Omental fat pad (tissue), 4 donors: ENCODE results near the gene RUSC2. TPM values are rescaled to one million over a fixed set of nuclear protein-coding genes. Genes with fewer than 3 reads are reported as not detected.
A peak's percentile ranks its signal among the peaks of the same experiment; 100 is the strongest.

Experiments
- ATAC-seq: fragments of 150-250 bp; one replicate; pipeline ENCODE4 v1.9.1; 2016; ENCODE audit warnings: mild to moderate bottlenecking, moderate library complexity; ENCODE audit not compliant: low FRiP score
- DNase-seq: peaks from one replicate; pipeline ENCODE4 v3.0.0-alpha.2; 2019; ENCODE audit warnings: low spot score
- total RNA-seq, 4 donors: library from RNA; depleted of rRNA; stranded (reverse); fragments of >200 nt; gene quantifications; one replicate each; pipeline ENCODE4 v1.1.0, GENCODE V29; 2016
- TF ChIP-seq, protein P1 (sequence below), 3 donors: fragments of 450-650 bp; IDR thresholded peaks; one replicate each; pipeline ENCODE4 v1.5.1; 2016 to 2017; ENCODE audit warnings: antibody characterized with exemption in 3 of 3, mild to moderate bottlenecking in 3 of 3, moderate library complexity in 2 of 3

Gene RUSC2
- total RNA-seq, 4 donors from 2014 or later: 12.2 to 23.5 (median 21.1) TPM

DNA sequence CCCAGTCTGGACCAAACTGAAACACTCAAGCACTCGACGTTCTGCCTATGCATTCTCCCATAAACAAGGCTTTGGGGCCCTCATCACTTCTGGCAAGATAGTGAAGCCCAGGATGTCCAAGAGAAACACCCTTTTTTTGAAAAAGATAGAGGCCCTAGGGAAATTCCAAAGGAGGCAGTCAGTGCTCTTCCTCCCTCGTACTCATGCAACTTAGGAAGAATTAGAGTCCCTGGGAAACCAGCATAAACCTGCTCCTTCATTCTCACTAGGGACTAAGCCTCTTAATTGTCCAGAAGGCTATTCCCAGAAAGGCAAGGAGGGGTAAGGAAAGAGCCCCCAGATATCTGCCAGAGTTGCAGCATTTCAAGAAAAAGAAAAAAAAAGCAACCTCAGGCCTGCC is 7.8 kb upstream of the RUSC2 start:
- ATAC-seq: no peak
- no peak for DNase-seq
- TF ChIP-seq, protein P1, sequence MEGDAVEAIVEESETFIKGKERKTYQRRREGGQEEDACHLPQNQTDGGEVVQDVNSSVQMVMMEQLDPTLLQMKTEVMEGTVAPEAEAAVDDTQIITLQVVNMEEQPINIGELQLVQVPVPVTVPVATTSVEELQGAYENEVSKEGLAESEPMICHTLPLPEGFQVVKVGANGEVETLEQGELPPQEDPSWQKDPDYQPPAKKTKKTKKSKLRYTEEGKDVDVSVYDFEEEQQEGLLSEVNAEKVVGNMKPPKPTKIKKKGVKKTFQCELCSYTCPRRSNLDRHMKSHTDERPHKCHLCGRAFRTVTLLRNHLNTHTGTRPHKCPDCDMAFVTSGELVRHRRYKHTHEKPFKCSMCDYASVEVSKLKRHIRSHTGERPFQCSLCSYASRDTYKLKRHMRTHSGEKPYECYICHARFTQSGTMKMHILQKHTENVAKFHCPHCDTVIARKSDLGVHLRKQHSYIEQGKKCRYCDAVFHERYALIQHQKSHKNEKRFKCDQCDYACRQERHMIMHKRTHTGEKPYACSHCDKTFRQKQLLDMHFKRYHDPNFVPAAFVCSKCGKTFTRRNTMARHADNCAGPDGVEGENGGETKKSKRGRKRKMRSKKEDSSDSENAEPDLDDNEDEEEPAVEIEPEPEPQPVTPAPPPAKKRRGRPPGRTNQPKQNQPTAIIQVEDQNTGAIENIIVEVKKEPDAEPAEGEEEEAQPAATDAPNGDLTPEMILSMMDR (IDR thresholded peaks at IDR 0.05): no peak

DNA sequence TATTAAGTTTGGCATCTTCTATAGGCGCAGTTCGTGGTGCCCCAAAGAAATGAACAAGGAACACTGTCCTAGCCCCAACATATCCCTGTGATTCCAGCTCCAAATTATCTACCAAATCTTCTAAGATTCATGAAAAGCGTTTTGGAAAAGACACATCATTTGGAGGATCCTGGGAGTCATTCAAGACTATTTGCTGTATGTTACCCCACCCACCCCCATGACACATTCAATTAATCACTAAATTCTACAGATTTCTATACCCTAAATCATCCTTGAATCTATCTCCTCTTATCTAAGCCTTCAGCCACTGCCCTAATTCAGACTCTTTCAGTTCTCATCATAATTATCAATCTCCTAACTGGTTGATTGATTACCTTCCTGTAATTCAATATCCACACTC is 5.5 kb upstream of the RUSC2 start:
- DNase-seq (no peak), ATAC-seq (no peak)
- TF ChIP-seq, protein P1 (IDR thresholded peaks at IDR 0.05): no peak

DNA sequence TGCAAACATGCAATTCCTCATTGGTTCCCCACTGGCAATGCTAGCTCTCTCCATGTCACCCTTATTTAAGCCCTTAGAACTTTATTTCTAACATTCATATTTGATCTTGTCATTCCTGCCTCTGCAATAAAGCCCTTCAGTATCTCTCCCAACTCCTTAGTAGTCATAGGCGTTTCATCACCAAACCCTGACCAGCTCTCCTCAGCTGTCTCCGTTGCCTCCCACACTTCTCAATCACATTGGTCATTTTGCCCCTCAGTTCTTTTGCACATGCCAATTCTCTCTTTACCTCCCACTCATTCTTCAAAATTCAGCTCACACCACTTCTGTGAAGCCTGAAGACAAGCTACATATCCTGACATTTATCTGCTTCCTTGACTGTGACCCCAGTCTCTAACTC is 2.8 kb upstream of the RUSC2 start:
- DNase-seq: no peak
- ATAC-seq: no peak
- TF ChIP-seq, protein P1 (IDR thresholded peaks at IDR 0.05): no peak

DNA sequence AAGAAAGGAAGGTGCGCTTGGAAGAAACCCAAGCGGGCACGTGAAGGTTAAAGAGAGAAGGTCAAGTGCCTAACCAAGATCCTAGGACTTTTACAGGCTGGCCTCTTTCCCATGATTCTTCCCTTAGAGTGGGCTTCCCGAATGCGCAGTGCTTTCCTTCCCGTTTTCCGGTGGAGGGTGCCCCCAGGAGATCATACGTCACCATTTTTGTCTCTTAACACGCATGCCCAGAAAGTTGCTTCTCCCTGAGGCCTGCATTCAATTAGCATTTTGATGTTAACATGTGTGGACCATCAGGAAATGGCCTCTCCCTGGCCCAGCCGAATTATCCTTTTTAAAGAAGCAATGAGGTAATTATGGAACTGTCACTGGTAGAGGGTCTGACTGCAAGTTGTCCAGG is 1.9 kb upstream of the RUSC2 start:
- DNase-seq (no peak), ATAC-seq (no peak)
- TF ChIP-seq, protein P1 (IDR thresholded peaks at IDR 0.05): no peak

DNA sequence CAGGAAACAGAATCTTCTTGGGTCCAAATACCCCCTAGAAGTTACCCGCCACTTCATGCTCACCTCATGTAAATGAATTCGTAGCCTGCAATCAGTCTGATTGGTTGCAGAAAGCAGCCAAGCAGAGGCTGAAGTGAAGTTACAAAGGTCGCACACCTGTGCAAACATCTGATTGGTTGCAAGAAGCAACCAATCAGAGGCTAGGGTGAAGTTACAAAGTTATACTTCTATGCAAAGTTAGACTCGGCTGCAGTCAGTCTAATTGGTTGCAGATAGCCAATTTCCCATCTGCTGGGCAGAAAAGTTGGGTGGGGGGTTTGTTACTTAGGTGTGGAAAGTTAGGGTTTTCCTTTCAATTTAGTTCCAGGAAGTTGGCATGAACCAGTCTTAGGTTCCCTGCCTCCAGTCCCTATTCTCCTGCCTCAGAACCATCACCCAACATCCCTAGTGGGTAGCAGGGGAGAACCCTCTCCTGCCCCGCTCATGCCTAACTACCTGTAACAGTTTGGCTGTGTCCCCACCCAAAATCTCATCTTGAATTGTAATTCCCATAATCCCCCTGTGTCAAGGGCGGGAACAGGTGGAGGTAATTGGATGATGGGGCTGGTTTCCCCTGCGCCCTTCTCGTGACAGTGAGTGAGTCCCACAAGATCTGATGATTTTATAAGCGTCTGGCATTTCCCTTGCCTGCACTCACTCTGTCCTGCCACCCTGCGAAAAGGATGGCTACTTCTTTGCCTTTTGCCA is 1.2 kb upstream of the RUSC2 start:
- no peak for DNase-seq

DNA sequence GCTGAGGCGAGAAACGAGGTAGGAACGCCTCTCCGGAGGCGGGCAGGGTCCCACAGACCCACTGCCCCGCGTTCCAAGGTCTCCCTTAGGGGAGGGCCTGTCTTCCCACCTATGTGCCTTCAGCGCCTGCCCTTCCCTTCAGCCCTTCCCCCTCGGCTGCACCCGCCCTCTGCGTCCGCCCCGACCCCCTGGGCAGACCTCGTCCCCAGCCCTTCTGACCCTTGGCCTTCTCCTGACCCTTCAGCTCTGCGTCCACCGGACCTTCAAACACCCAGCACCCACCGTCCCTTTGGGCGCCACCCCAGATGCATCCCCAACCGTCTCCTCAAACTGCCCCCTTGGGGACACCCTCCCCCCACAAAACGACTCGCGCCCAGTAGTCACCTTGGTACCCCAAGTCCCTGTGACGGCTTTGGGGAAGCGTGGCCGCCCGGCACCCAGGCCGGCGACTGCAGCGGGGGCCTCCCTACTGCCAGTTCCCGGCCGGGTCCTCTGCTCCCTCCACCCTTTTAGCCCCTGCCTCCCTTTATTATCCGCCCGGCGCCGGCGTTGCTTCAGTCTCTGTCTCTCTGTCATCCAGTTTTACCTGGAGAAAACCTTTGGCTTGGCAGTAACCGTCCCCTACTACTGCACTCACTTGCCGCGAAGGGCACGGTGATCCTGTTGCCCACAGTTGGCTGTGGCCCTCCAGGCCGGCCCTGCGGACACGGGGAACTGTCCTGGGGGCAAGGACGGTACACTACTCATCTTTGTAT is 421 bp downstream of the RUSC2 start:
- ATAC-seq (peak; percentile 31), DNase-seq (no peak)
- TF ChIP-seq, protein P1 (IDR thresholded peaks at IDR 0.05): no peak

More for the DNA sequence above, 1.2 kb upstream of the RUSC2 start:
- ATAC-seq: no peak
- TF ChIP-seq, protein P1 (IDR thresholded peaks at IDR 0.05): no peak
